GM11168 (cell line): ENCODE results near the gene ANXA10.

ENCODE experiments used
- in situ Hi-C: fragments of 300-500 bp; cut with MboI; formaldehyde crosslinking; loops from one replicate; pipeline ENCODE4 v1.12.0; 2022; ENCODE audit warnings: low sequenced_read_pairs; ENCODE audit not compliant: unreplicated experiment

ANXA10 gene

GRCh38 chr4:168092176-168092712, at the start of gene ANXA10:
Gene ANXA10 (plus strand): TSS chr4:168092537. CDS start chr4:168092701, 164 bp downstream.
- in situ Hi-C loops: no loop called here

- in situ Hi-C loops: no loop called here
These were observed 47.0 kb upstream of the ANXA10 start for GRCh38 chr4:168045354-168045753.

- in situ Hi-C loops: no loop called here
These were observed 42.3 kb upstream of the ANXA10 start for GRCh38 chr4:168050002-168050401.

- in situ Hi-C loops: no loop called here
These were observed 40.8 kb upstream of the ANXA10 start for GRCh38 chr4:168051526-168051925.

- in situ Hi-C loops: no loop called here
These were observed 34.9 kb upstream of the ANXA10 start for GRCh38 chr4:168057412-168057811.

GRCh38 chr4:168059251-168059650, 33.1 kb upstream of the ANXA10 start:
- in situ Hi-C loops: no loop called here

- in situ Hi-C loops: no loop called here
These were observed 29.3 kb upstream of the ANXA10 start for GRCh38 chr4:168063031-168063430.

- in situ Hi-C loops: no loop called here
These were observed 21.4 kb upstream of the ANXA10 start for GRCh38 chr4:168070903-168071302.

- in situ Hi-C loops: no loop called here
These were observed 21.0 kb upstream of the ANXA10 start for GRCh38 chr4:168071304-168071703.

GRCh38 chr4:168074861-168075260, 17.5 kb upstream of the ANXA10 start:
- in situ Hi-C loops: no loop called here

GRCh38 chr4:168076989-168077725, 15.2 kb upstream of the ANXA10 start:
- in situ Hi-C loops: no loop called here

- in situ Hi-C loops: no loop called here
These were observed 14.6 kb upstream of the ANXA10 start for GRCh38 chr4:168077726-168078239.

GRCh38 chr4:168082379-168082778, 10.0 kb upstream of the ANXA10 start:
- in situ Hi-C loops: no loop called here

- in situ Hi-C loops: no loop called here
These were observed 3.6 kb downstream of the ANXA10 start for GRCh38 chr4:168095776-168096406.

GRCh38 chr4:168096407-168096784, 4.1 kb downstream of the ANXA10 start:
- in situ Hi-C loops: no loop called here

- in situ Hi-C loops: no loop called here
These were observed 4.8 kb downstream of the ANXA10 start for GRCh38 chr4:168097161-168097560.

- in situ Hi-C loops: no loop called here
These were observed 5.9 kb downstream of the ANXA10 start for GRCh38 chr4:168098248-168098717.

GRCh38 chr4:168099195-168099594, 6.9 kb downstream of the ANXA10 start:
- in situ Hi-C loops: no loop called here

GRCh38 chr4:168101026-168101425, 8.7 kb downstream of the ANXA10 start:
- in situ Hi-C loops: no loop called here

- in situ Hi-C loops: no loop called here
These were observed 10.1 kb downstream of the ANXA10 start for GRCh38 chr4:168102403-168102802.

- in situ Hi-C loops: no loop called here
These were observed 17.2 kb downstream of the ANXA10 start for GRCh38 chr4:168109527-168109926.
